ENCODE data around the gene RELT.
A peak's percentile ranks its signal among the peaks of the same experiment; 100 is the strongest.

RELT gene

GRCh38 chr11:73333173-73333572, 43.0 kb upstream of the RELT start:
- H3K4me3 ChIP-seq (ENCODE audit: low read depth, low read length), result no peak overlapping the region
- TF ChIP-seq, protein P1, sequence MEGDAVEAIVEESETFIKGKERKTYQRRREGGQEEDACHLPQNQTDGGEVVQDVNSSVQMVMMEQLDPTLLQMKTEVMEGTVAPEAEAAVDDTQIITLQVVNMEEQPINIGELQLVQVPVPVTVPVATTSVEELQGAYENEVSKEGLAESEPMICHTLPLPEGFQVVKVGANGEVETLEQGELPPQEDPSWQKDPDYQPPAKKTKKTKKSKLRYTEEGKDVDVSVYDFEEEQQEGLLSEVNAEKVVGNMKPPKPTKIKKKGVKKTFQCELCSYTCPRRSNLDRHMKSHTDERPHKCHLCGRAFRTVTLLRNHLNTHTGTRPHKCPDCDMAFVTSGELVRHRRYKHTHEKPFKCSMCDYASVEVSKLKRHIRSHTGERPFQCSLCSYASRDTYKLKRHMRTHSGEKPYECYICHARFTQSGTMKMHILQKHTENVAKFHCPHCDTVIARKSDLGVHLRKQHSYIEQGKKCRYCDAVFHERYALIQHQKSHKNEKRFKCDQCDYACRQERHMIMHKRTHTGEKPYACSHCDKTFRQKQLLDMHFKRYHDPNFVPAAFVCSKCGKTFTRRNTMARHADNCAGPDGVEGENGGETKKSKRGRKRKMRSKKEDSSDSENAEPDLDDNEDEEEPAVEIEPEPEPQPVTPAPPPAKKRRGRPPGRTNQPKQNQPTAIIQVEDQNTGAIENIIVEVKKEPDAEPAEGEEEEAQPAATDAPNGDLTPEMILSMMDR (IDR thresholded peaks at IDR 0.05; ENCODE audit: control insufficient read depth, extremely low read depth, insufficient read depth), result no peak
- no peak for DNase-seq (ENCODE audit: low read depth)

DNA sequence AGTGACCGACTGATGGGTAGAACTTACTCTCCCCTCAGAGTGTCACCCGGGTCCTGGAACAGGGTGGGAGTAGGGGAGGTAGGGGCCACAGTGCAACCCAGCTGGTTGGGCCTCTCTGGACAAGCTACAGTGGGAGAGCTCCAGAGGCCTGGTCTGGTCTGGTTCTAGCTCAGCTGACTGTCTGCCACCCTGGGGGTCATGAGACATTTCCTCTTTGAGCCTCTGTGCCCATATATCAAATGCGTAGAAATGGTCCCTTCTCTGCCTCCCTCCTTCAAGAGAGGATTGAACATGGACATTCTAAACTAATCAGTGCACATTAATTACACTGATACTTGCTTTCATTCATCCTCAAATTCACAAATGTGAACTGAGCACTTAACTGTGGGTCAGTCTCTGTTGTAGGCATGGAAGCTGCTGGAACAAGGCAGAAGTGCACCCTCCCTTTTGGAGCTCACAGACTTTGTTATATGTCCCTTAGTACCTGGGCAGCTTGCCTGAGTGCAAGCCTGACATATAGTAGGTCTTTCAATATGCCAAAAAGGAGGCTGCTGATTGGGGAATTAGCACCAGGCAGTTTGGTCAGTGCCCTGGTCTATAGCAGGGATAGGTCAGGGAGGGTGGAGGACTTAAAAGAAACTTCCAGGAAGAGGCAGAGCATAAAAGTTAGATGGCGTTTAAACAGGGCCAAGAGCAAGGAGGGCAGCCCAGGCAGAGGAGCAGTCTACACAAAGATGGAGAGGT, 42.4 kb upstream of the RELT start:
- DNase-seq (ENCODE audit: low read depth), result no peak
- TF ChIP-seq, protein P1 (IDR thresholded peaks at IDR 0.05; ENCODE audit: control insufficient read depth, extremely low read depth, insufficient read depth), result no peak
- no peak overlapping the region for H3K4me3 ChIP-seq (ENCODE audit: low read depth, low read length)

DNA sequence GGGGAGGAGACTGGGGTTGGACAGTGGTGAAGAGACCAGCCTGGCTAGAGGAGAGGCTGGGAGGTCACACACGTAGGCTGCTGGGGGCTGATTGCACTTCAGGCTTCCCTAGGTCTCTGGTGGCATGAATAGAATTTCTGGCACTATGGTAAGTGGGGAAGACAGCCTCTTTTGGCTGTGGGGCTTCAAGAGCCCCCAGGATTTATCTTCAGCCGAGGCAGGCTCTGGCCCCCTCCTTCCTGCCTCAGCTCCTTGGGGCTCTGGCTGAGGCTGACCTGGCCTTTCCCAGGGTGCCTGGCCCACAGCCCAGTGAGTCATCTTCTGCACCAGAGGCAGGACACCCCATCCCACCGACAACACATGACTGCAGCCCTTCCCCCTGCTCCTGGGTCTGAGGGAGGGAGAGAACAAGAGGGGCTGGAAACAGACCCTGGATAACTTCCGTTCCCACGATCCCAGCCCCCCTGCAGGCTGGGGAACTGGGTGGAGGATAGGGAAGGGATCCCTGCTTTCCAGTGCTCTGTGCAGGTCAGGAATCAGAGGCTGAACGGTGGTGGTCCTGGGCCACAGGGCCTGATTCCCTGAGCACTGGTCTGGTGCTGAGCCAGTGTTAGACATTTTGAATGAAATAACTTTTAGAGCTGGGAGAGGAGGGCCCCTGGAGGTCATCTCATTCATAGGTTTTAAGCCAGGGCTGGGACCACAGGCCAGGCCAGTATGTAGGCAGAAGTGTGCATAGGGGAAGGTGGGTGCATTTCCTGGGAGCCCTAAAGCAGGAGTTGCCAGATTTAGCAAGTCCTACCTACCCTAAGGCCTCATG, 41.6 kb upstream of the RELT start:
- TF ChIP-seq, protein P1 (IDR thresholded peaks at IDR 0.05; ENCODE audit: control insufficient read depth, extremely low read depth, insufficient read depth), result no peak
- no peak overlapping the region for H3K4me3 ChIP-seq (ENCODE audit: low read depth, low read length)
- no peak for DNase-seq (ENCODE audit: low read depth)

- TF ChIP-seq, protein P1 (IDR thresholded peaks at IDR 0.05; ENCODE audit: control insufficient read depth, extremely low read depth, insufficient read depth), result peak; percentile 87
- H3K4me3 ChIP-seq (ENCODE audit: low read depth, low read length), result no peak overlapping the region
- peak; percentile 19 for DNase-seq (ENCODE audit: low read depth)
These were observed 40.8 kb upstream of the RELT start for GRCh38 chr11:73335204-73335923.

- TF ChIP-seq, protein P1 (IDR thresholded peaks at IDR 0.05; ENCODE audit: control insufficient read depth, extremely low read depth, insufficient read depth), result no peak
- H3K4me3 ChIP-seq (ENCODE audit: low read depth, low read length), result no peak overlapping the region
- no peak for DNase-seq (ENCODE audit: low read depth)
These were observed 38.4 kb upstream of the RELT start for GRCh38 chr11:73337846-73338245.

- no peak for DNase-seq (ENCODE audit: low read depth)
- TF ChIP-seq, protein P1 (IDR thresholded peaks at IDR 0.05; ENCODE audit: control insufficient read depth, extremely low read depth, insufficient read depth), result no peak
- H3K4me3 ChIP-seq (ENCODE audit: low read depth, low read length), result no peak overlapping the region
These were observed 37.9 kb upstream of the RELT start for GRCh38 chr11:73338279-73338678.
